ENCODE results near the gene SEC63.

GRCh38 chr6:107832151-107833056 lies 125.6 kb downstream of the SEC63 start:
- TF ChIP-seq CTCF (IDR thresholded peaks at IDR 0.05; ENCODE audit: low read depth, low read length) (no peak), EZH2phosphoT487 (IDR thresholded peaks at IDR 0.05; ENCODE audit: low read depth) (no peak)

Measured in OCI-LY3 (cell line).